Measurements from ENCODE around the gene POLR2H. TPM values are rescaled to one million over a fixed set of nuclear protein-coding genes. Genes with fewer than 3 reads are reported as not detected.

Gene POLR2H
- 100 to 1,000 TPM in 3 of 4 donors, 10 to 100 TPM in 1; 74.4 to 206 (median 146) TPM for total RNA-seq

GRCh38 chr3:184361532-184361931, at the start of gene POLR2H, which contains the start of gene CLCN2:
POLR2H (plus strand) TSS chr3:184361710; CDS start chr3:184363493, 1,783 bp downstream.
CLCN2 (minus strand) TSS chr3:184361605; CDS start chr3:184361479, 126 bp downstream.
- no peaks in the 10 kb centered on the region for H3K27me3 ChIP-seq
- peaks cover 0 to 7% (median 3%) of the 10 kb centered on the region in 4 donors for H3K36me3 ChIP-seq
- no peaks in the 10 kb centered on the region for H3K9me3 ChIP-seq
- in situ Hi-C loops (cut with MboI; ENCODE audit: low pct_ligation_motif_present in 1 of 4, low pct_unique_long_range_greater_than_20kb in 1 of 4, low sequenced_read_pairs in 3 of 4): loop anchor here in 1 of 4 donors (25.0 kb wide), 1 partner anchor 426 kb away; no protein-coding TSS in a partner anchor
- peak within 1 kb of the TSS; percentile 76 to 95 (median 90) for H3K4me3 ChIP-seq
- DNase-seq: peak; percentile 65
- H3K4me1 ChIP-seq: peaks cover 7 to 38% (median 29%) of the 10 kb centered on the region in 4 donors
- intact Hi-C loops (cut with DNase I; ENCODE audit: low total_unique reads): loop anchor here (10.0 kb wide), 1 partner anchor 153 kb away; no protein-coding TSS in a partner anchor
- 4% methylated on average over 16 of the region's 56 CpGs; no CpG with 5 or more reads in 1 of the 2 donors for WGBS, 2 donors (ENCODE audit: low coverage in 1 of 2)
- peak within 1 kb of the TSS; percentile 94 to 100 (median 97) for H3K27ac ChIP-seq
- TF ChIP-seq POLR2A (IDR thresholded peaks at IDR 0.05): peak; percentile 37
- no peak for TF ChIP-seq CTCF (IDR thresholded peaks at IDR 0.05)
- peak; percentile 31 to 82 (median 74) for TF ChIP-seq POLR2AphosphoS5 (IDR thresholded peaks at IDR 0.05)

- no peaks in the 10 kb centered on the region for H3K27me3 ChIP-seq
- H3K4me3 ChIP-seq: peak within 1 kb of the TSS; percentile 69 to 89 (median 74)
- in situ Hi-C loops (cut with MboI; ENCODE audit: low pct_ligation_motif_present in 1 of 4, low pct_unique_long_range_greater_than_20kb in 1 of 4, low sequenced_read_pairs in 3 of 4): no loop called here
- TF ChIP-seq CTCF (IDR thresholded peaks at IDR 0.05) (no peak), POLR2AphosphoS5 (IDR thresholded peaks at IDR 0.05) (peak; percentile 79 to 87 (median 83)), POLR2A (IDR thresholded peaks at IDR 0.05) (peak; percentile 47)
- 0% methylated on average over 22 of the region's 40 CpGs; no CpG with 5 or more reads in 1 of the 2 donors for WGBS, 2 donors (ENCODE audit: low coverage in 1 of 2)
- peak within 1 kb of the TSS; percentile 94 to 98 (median 96) for H3K27ac ChIP-seq
- H3K36me3 ChIP-seq: peaks cover 0 to 8% (median 0%) of the 10 kb centered on the region in 4 donors
- intact Hi-C loops (cut with DNase I; ENCODE audit: low total_unique reads): no loop called here
- H3K9me3 ChIP-seq: no peaks in the 10 kb centered on the region
- DNase-seq: peak; percentile 96
- peaks cover 21 to 45% (median 35%) of the 10 kb centered on the region in 4 donors for H3K4me1 ChIP-seq
Observed at GRCh38 chr3:184314363-184314699, 47.2 kb upstream of the POLR2H start, which contains the start of gene EIF4G1. EIF4G1 (plus strand) TSS chr3:184314606; CDS start chr3:184315797, 1,191 bp downstream.

- H3K4me1 ChIP-seq: peaks cover 26 to 50% (median 41%) of the 10 kb centered on the region in 4 donors
- TF ChIP-seq EP300 (IDR thresholded peaks at IDR 0.05; ENCODE audit: low read depth) (peak; percentile 78), POLR2AphosphoS5 (IDR thresholded peaks at IDR 0.05) (peak; percentile 23 to 87 (median 77)), POLR2A (IDR thresholded peaks at IDR 0.05) (peak; percentile 67), CTCF (IDR thresholded peaks at IDR 0.05) (no peak)
- in situ Hi-C loops (cut with MboI; ENCODE audit: low pct_ligation_motif_present in 1 of 4, low pct_unique_long_range_greater_than_20kb in 1 of 4, low sequenced_read_pairs in 3 of 4) (no loop called here), intact Hi-C loops (cut with DNase I; ENCODE audit: low total_unique reads) (no loop called here)
- DNase-seq: peak; percentile 87
- H3K4me3 ChIP-seq: peak overlapping the region; percentile 69 to 89 (median 74)
- WGBS, 2 donors (ENCODE audit: low coverage in 1 of 2): 0% methylated on average over 6 of the region's 89 CpGs; no CpG with 5 or more reads in 1 of the 2 donors
- no peaks in the 10 kb centered on the region for H3K9me3 ChIP-seq
- no peaks in the 10 kb centered on the region for H3K27me3 ChIP-seq
- H3K27ac ChIP-seq: peak overlapping the region; percentile 94 to 98 (median 96)
- H3K36me3 ChIP-seq: peaks cover 0 to 8% (median 0%) of the 10 kb centered on the region in 4 donors
Observed at GRCh38 chr3:184314700-184315542, 46.6 kb upstream of the POLR2H start.

- TF ChIP-seq POLR2A (IDR thresholded peaks at IDR 0.05): no peak
- no peak for TF ChIP-seq EP300 (IDR thresholded peaks at IDR 0.05; ENCODE audit: low read depth)
- no peak for TF ChIP-seq POLR2AphosphoS5 (IDR thresholded peaks at IDR 0.05)
- no peak for TF ChIP-seq CTCF (IDR thresholded peaks at IDR 0.05)
- H3K27ac ChIP-seq: peak overlapping the region; percentile 94 to 98 (median 96)
- peaks cover 31 to 56% (median 46%) of the 10 kb centered on the region in 4 donors for H3K4me1 ChIP-seq
- no peak for DNase-seq
- no peaks in the 10 kb centered on the region for H3K27me3 ChIP-seq
- WGBS, 2 donors (ENCODE audit: low coverage in 1 of 2): 4% methylated on average over 6 of the region's 6 CpGs; no CpG with 5 or more reads in 1 of the 2 donors
- in situ Hi-C loops (cut with MboI; ENCODE audit: low pct_ligation_motif_present in 1 of 4, low pct_unique_long_range_greater_than_20kb in 1 of 4, low sequenced_read_pairs in 3 of 4) (no loop called here), intact Hi-C loops (cut with DNase I; ENCODE audit: low total_unique reads) (no loop called here)
- H3K36me3 ChIP-seq: peaks cover 0 to 8% (median under 1%) of the 10 kb centered on the region in 4 donors
- peak overlapping the region; percentile 69 to 89 (median 74) for H3K4me3 ChIP-seq
- no peaks in the 10 kb centered on the region for H3K9me3 ChIP-seq
Observed at GRCh38 chr3:184315543-184315867, 46.0 kb upstream of the POLR2H start.

Data from transverse colon (tissue), 4 donors.